Endothelial cell of umbilical vein (primary cell): ENCODE results near the gene DRD4. TPM values are rescaled to one million over a fixed set of nuclear protein-coding genes. Genes with fewer than 3 reads are reported as not detected.

Experiments used
- BruUV-seq: library from RNA; stranded (reverse); fragments of 400-500 nt; replicated peaks from 2 replicates; lab custom pipeline; 2021; lab: Mats Ljungman, UMichigan
- CTCF ChIA-PET: fragments of 300-600, 350-600 bp; sonication (Branson Sonifier 250); formaldehyde crosslinking; loops from one replicate; lab custom pipeline; 2021; ENCODE audit warnings: antibody characterized with exemption, inconsistent platforms; lab: Charles Lee
- POLR2A ChIA-PET: fragments of 300-600, 350-600 bp; sonication (Branson Sonifier 250); formaldehyde crosslinking; loops from one replicate; lab custom pipeline; 2021; ENCODE audit warnings: antibody characterized with exemption, inconsistent platforms; lab: Charles Lee
- DNase-seq: peaks from one replicate; pipeline ENCODE4 v3.0.0-alpha.2; 2011; ENCODE audit warnings: low read depth, low spot score
- FAIRE-seq: peaks from 2 replicates; lab custom pipeline; 2011; peaks lifted over from hg19 to GRCh38; lab: Jason Lieb, UNC
- H2AFZ ChIP-seq: 2 replicates; pipeline ENCODE4 v1.6.0; 2012; ENCODE audit warnings: low read depth, low read length, control low read depth, inconsistent platforms
- H3K27ac ChIP-seq: 2 replicates; pipeline ENCODE4 v1.5.1; 2011; ENCODE audit warnings: low read depth, mild to moderate bottlenecking, control low read depth, low read length, moderate library complexity; ENCODE audit not compliant: insufficient read depth
- H3K27me3 ChIP-seq, 2 experiments: 2 replicates each; pipeline versions ENCODE4 v1.6.0 to v1.6.1; 2011; ENCODE audit warnings: low read length in 2 of 2, mixed read lengths in 1 of 2; ENCODE audit not compliant: control insufficient read depth in 2 of 2, insufficient read depth in 2 of 2
- H3K36me3 ChIP-seq, 2 experiments: 2 replicates in 1 of 2; 3 replicates in 1 of 2; pipeline ENCODE4 v1.5.1; 2011; ENCODE audit warnings: low read length in 2 of 2, mild to moderate bottlenecking in 1 of 2, moderate library complexity in 1 of 2; ENCODE audit not compliant: control insufficient read depth in 2 of 2, insufficient read depth in 2 of 2; ENCODE audit errors: extremely low read depth in 1 of 2
- H3K4me1 ChIP-seq: 3 replicates; pipeline ENCODE4 v1.5.1; 2011; ENCODE audit warnings: mild to moderate bottlenecking, low read length; ENCODE audit not compliant: control insufficient read depth, insufficient read depth; ENCODE audit errors: extremely low read depth
- H3K4me2 ChIP-seq: 2 replicates; pipeline ENCODE4 v1.6.1; 2011; ENCODE audit warnings: low read length, control low read depth, mixed read lengths; ENCODE audit not compliant: insufficient read depth
- H3K4me3 ChIP-seq, 3 experiments: fragments of 200-600 bp in 1 of 3; sonication (generic), shearing (Covaris generic) in 1 of 3; replicated peaks in 1 of 3; 2 replicates each; pipeline ENCODE4 v1.5.1; 2011 to 2016; ENCODE audit warnings: control low read depth in 3 of 3, low read length in 3 of 3, mild to moderate bottlenecking in 2 of 3, inconsistent platforms in 1 of 3, low read depth in 1 of 3, moderate library complexity in 1 of 3; ENCODE audit not compliant: insufficient read depth in 1 of 3
- H3K79me2 ChIP-seq: 2 replicates; pipeline ENCODE4 v1.6.0; 2012; ENCODE audit warnings: low read length, inconsistent platforms; ENCODE audit not compliant: control insufficient read depth, insufficient read depth
- H3K9ac ChIP-seq: replicated peaks from 2 replicates; pipeline ENCODE3; 2011; ENCODE audit warnings: low read length, control low read depth; ENCODE audit not compliant: insufficient read depth; ENCODE audit errors: extremely low read depth
- H3K9me1 ChIP-seq: replicated peaks from 3 replicates; pipeline ENCODE4 v1.6.0; 2011; ENCODE audit warnings: mild to moderate bottlenecking, low read length; ENCODE audit not compliant: control insufficient read depth, insufficient read depth; ENCODE audit errors: extremely low read depth
- H3K9me3 ChIP-seq: replicated peaks from 2 replicates; pipeline ENCODE4 v1.5.1; 2012; ENCODE audit warnings: low read length, inconsistent platforms; ENCODE audit not compliant: control insufficient read depth, insufficient read depth
- H4K20me1 ChIP-seq: replicated peaks from 2 replicates; pipeline ENCODE3; 2011; ENCODE audit warnings: mild to moderate bottlenecking, low read length; ENCODE audit not compliant: control insufficient read depth, insufficient read depth; ENCODE audit errors: extremely low read depth
- POLR2A ChIP-seq: IDR thresholded peaks from 2 replicates; pipeline ENCODE4 v1.6.1; 2012; ENCODE audit warnings: low read depth, mild to moderate bottlenecking, control low read depth, low read length
- POLR2AphosphoS5 ChIP-seq: IDR thresholded peaks from 2 replicates; pipeline ENCODE4 v1.6.1; 2012; ENCODE audit warnings: low read depth, mild to moderate bottlenecking, control low read depth, low read length, moderate library complexity; ENCODE audit not compliant: insufficient read depth
- dilution Hi-C: fragments of 300-500 bp; cut with MboI; formaldehyde crosslinking; loops from one replicate; pipeline ENCODE4 v1.15.0; 2019; ENCODE audit warnings: low sequenced_read_pairs; ENCODE audit not compliant: extremely low pct_ligation_motif_present
- intact Hi-C: fragments of 100-400 bp; cut with micrococcal nuclease; formaldehyde crosslinking; loops from one replicate; pipeline ENCODE4 v1.10.0; 2022
- polyA plus RNA-seq, 4 experiments: library from polyadenylated mRNA; depleted of rRNA in 3 of 4; stranded (reverse) in 3 of 4; unstranded in 1 of 4; fragments of >200 nt; gene quantifications; 2 replicates each; pipeline versions ENCODE4 v1.2.1 to v1.2.3, GENCODE V29; 2011 to 2012; ENCODE audit warnings: missing spikeins in 1 of 4
- total RNA-seq: library from RNA; stranded (reverse); gene quantifications from 2 replicates; pipeline ENCODE4 v1.2.3, GENCODE V29; 2021
- TF ChIP-seq, protein P1 (sequence below), 2 donors: IDR thresholded peaks; 1 replicate in 1 of 2; 2 replicates in 1 of 2; pipeline ENCODE4 v1.5.1; 2011; ENCODE audit warnings: low read length in 2 of 2, mild to moderate bottlenecking in 2 of 2, moderate library complexity in 2 of 2, control low read depth in 1 of 2, inconsistent platforms in 1 of 2, low read depth in 1 of 2; ENCODE audit not compliant: insufficient read depth in 1 of 2; ENCODE audit errors: extremely low read depth in 1 of 2
- TF ChIP-seq, protein P2 (sequence below): IDR thresholded peaks from 2 replicates; pipeline ENCODE4 v1.6.1; 2011; ENCODE audit not compliant: insufficient read depth, insufficient read length

The DRD4 gene
- total and polyA plus RNA-seq, 2 donors (not counting 3 experiments of a cell fraction or from before 2014, with no cell fraction given) = 0.24 TPM; not detected in 1

DNA sequence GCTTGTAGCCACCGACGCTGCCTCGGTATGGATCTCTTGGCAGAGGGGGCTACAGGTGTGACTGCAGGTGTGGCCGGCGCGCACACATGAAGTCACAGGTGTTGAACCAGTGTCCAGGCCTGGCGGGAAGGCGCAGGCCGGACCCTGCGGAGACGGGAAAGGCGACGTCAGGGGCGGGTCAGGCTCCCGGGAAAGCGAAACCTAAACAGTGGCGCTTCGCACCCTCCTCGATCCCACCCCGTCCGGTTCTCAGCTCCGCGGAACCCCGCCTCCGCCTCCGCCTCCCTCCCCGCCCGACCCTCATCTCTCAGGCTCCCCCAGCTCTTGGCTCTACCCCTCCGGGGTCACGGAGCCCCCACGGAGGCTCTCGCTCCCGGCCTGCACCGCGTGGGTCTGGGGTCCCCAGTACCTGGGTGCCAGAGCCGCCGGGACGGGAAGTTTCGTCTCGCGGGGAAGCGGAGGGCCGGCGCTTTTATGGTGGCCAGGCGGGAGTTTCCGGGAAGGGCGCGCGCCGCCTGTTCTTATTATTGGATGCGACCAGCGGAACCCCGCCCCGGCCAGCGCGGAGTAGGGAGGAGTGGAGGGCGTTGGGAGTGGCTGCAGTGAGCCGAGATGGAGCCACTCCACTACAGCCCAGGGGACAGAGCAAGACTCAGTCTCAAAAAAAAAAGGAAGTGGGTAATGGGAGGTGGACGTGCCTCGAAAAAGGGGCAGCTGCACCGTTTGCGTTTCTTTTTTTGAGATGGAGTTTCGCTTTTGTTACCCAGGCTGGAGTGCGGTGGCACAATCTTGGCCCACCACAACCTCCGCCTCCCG lies 21.4 kb upstream of the DRD4 start, which contains the start of gene IRF7:
IRF7 (minus strand) TSS at position 447 of the 816 bp plus-strand sequence. CDS start 586 bp downstream, outside the sequence.
- peak; percentile 92 for FAIRE-seq
- BruUV-seq = no TSS peak
- H3K9me1 ChIP-seq = no peaks in the 10 kb centered on the region
- intact Hi-C loops = no loop called here
- H3K79me2 ChIP-seq = no peaks in the 10 kb centered on the region
- POLR2A ChIA-PET = interaction anchor here (0.6 kb wide), 1 partner anchor 48 kb away, joined by 3 read pairs; no protein-coding TSS in a partner anchor
- H3K9ac ChIP-seq = peak within 1 kb of the TSS; percentile 76
- CTCF ChIA-PET = no interaction called here
- DNase-seq = peak; percentile 90
- peak within 1 kb of the TSS; percentile 41 to 77 (median 47) for H3K4me3 ChIP-seq
- peaks cover 6% of the 10 kb centered on the region for H3K4me1 ChIP-seq
- dilution Hi-C loops = no loop called here
- H2AFZ ChIP-seq = peak within 1 kb of the TSS; percentile 49
- no peaks in the 10 kb centered on the region for H3K9me3 ChIP-seq
- no peaks in the 10 kb centered on the region for H3K27me3 ChIP-seq
- H3K4me2 ChIP-seq = peak within 1 kb of the TSS; percentile 51
- no peaks in the 10 kb centered on the region for H4K20me1 ChIP-seq
- peaks cover 3 to 24% of the 10 kb centered on the region in 2 experiments for H3K36me3 ChIP-seq
- TF ChIP-seq, protein P1, sequence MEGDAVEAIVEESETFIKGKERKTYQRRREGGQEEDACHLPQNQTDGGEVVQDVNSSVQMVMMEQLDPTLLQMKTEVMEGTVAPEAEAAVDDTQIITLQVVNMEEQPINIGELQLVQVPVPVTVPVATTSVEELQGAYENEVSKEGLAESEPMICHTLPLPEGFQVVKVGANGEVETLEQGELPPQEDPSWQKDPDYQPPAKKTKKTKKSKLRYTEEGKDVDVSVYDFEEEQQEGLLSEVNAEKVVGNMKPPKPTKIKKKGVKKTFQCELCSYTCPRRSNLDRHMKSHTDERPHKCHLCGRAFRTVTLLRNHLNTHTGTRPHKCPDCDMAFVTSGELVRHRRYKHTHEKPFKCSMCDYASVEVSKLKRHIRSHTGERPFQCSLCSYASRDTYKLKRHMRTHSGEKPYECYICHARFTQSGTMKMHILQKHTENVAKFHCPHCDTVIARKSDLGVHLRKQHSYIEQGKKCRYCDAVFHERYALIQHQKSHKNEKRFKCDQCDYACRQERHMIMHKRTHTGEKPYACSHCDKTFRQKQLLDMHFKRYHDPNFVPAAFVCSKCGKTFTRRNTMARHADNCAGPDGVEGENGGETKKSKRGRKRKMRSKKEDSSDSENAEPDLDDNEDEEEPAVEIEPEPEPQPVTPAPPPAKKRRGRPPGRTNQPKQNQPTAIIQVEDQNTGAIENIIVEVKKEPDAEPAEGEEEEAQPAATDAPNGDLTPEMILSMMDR (IDR thresholded peaks at IDR 0.05; ENCODE audit: extremely low read depth in 1 of 2, insufficient read depth in 1 of 2, low read depth in 1 of 2, low read length in 2 of 2) = no peak
- TF ChIP-seq POLR2A = peak; percentile 98
- peak; percentile 96 for TF ChIP-seq POLR2AphosphoS5
- TF ChIP-seq, protein P2, sequence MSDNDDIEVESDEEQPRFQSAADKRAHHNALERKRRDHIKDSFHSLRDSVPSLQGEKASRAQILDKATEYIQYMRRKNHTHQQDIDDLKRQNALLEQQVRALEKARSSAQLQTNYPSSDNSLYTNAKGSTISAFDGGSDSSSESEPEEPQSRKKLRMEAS = no peak
- peak within 1 kb of the TSS; percentile 74 for H3K27ac ChIP-seq
